ENCODE measurements around the gene IRF1. TPM values are rescaled to one million over a fixed set of nuclear protein-coding genes. Genes with fewer than 3 reads are reported as not detected.

IRF1 gene
- total RNA-seq, 8 experiments from 2014 or later: 1.4 to 29.2 (median 9.0) TPM

DNA sequence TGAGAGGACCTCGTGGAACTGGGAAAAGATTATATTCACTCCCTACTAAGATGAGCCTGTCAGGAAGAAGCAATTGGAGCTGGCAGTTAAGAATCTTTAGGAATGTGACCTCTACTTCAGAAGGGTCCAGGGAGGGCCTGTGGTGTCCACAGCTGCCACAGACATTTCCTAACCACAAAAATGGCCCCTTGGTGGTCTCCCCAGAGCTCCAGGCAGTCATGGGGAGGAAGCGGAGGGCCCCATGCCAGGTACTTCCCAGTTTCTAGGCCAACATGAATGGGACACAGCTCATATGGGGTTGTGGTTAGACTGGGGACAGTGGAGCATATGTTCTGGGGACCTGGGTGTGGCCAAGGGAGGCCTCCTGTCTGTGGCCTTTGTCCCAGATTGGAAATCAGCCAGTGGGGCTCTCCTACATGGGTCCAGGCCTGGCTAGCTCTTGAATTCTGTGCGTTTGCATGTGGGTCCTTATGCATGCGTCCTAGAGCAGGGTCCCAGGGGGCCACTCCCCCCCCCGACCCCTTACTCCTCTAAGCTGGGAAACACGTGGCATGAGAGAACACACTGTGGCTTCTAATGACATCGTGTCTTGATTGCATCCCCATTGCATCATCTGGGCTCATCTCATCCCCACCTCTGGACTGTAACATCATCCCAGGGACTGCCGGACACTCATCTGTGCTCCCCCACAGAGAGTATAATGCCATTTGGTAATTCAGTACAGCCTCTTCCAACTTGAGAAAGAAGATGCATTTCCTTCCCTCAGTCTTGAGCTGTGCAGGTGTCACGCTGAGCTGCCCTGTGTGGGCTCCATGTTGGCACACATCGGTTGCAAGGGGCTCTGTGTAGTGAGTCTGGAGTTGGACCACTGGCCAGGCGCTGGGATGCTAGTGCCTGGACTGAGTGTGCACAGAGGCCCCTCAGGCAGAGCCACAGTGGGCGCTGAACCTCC is 31.3 kb downstream of the IRF1 start:
- peak overlapping the region; percentile 89 to 93 for H3K27ac ChIP-seq
- H3K4me3 ChIP-seq: no peak overlapping the region
- in situ Hi-C loops (cut with MboI; ENCODE audit: low pct_unique_long_range_greater_than_20kb in 2 of 9, low sequenced_read_pairs in 9 of 9, unreplicated experiment in 9 of 9): no loop called here
- WGBS, 10 experiments: 33 to 100% (median 81%) methylated on average over 1 to 4 of the region's 12 CpGs; no CpG with 5 or more reads in 2 of the 10 experiments
- peak in 7 of 8 experiments; percentile 25 to 93 (median 87) for ATAC-seq (replicated peaks in 6 of 8)
- H3K4me1 ChIP-seq (replicated peaks in 1 of 2): peaks cover 20 to 44% of the 10 kb centered on the region in 2 donors

DNA sequence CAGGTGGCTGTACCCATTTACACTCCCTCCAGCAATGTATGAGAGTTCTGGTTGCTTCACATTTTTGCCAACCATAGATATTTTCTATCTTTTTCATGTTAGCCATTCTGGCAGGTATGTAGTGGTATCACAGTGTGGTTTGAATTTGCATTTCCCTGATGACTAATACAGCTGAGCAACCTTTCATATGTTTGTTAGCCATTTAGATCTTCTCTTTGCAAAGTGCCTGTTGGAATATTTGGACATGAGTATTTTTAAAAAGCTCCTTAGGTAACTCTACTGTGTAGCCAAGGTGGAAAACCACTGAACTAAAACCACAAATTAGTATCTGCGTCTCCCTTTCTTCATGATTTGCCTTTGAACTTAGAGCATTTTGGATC is 31.9 kb downstream of the IRF1 start:
- peak overlapping the region; percentile 89 to 93 for H3K27ac ChIP-seq
- H3K4me1 ChIP-seq (replicated peaks in 1 of 2): peaks cover 20 to 40% of the 10 kb centered on the region in 2 donors
- ATAC-seq (replicated peaks in 6 of 8): peak in 3 of 8 experiments; percentile 46 to 63 (median 56)
- in situ Hi-C loops (cut with MboI; ENCODE audit: low pct_unique_long_range_greater_than_20kb in 2 of 9, low sequenced_read_pairs in 9 of 9, unreplicated experiment in 9 of 9): no loop called here
- 0 to 100% (median 80%) methylated on average over 1 of the region's 1 CpG; no CpG with 5 or more reads in 3 of the 10 experiments for WGBS, 10 experiments
- H3K4me3 ChIP-seq: no peak overlapping the region

DNA sequence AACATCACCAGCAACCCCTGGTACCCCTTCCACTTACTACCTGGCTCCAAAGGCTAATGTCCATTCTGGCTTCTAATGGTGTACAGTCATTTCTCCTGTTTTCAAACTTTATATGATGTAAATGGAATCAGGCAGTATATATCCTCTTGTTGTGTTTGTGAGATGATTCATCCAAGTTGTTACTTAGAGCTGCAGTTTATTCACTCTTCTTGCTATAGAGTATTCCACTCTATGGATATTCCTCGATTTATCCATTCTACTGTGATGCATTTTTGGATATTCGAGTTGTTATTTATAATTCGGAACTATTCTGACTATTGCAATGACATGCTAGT is 32.4 kb downstream of the IRF1 start:
- Histone ChIP-seq H3K4me3 (no peak overlapping the region), H3K4me1 (replicated peaks in 1 of 2) (peaks cover 20 to 37% of the 10 kb centered on the region in 2 donors), H3K27ac (no peak overlapping the region)
- in situ Hi-C loops (cut with MboI; ENCODE audit: low pct_unique_long_range_greater_than_20kb in 2 of 9, low sequenced_read_pairs in 9 of 9, unreplicated experiment in 9 of 9): no loop called here
- 19 to 88% (median 76%) methylated on average over 1 to 3 of the region's 3 CpGs; no CpG with 5 or more reads in 1 of the 10 experiments for WGBS, 10 experiments
- ATAC-seq (replicated peaks in 6 of 8): peak in 2 of 8 experiments; percentile 4 to 15

DNA sequence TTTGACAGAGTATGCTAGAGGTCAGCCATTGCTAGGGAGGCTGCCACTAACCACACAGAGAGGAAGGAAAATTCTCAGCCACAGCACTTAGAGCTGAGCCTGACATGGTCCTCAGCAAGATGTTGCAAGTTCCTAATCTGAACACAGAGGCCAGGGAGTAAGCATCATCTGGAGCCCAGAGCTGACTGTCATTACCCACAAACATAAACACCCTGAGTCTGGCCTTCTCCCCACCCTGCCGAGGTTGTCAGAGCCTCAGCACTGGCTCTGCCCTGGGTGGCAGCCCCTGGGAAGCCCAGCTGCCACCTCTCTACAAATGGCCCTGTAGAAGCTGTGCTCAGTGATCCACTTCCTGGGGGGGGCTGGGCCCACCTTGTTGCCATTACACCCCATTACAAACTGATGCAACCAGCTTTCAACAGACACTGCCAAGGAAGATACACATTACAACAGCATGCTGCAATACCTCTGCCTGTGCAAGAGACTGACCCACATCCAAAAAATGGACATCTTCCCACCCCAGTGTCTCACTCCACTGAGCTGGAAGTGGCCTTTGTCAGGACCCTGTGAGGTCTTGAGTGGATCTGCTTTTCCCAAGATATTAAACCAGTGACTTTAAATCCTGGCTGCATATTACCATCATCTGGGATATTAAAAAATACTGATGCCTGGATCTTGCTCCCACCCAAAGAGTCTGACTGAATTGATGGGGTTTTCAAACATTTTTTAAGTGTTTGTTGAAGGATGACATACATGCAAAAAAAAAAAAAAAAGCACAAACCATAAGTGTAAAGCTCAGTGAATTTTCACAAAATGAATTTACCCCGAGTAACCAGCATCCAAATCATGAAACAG is 33.0 kb downstream of the IRF1 start:
- in situ Hi-C loops (cut with MboI; ENCODE audit: low pct_unique_long_range_greater_than_20kb in 2 of 9, low sequenced_read_pairs in 9 of 9, unreplicated experiment in 9 of 9): no loop called here
- WGBS, 10 experiments: 33 to 100% (median 74%) methylated on average over 1 to 2 of the region's 2 CpGs; no CpG with 5 or more reads in 4 of the 10 experiments
- peak in 6 of 8 experiments; percentile 11 to 57 (median 41) for ATAC-seq (replicated peaks in 6 of 8)
- H3K4me1 ChIP-seq (replicated peaks in 1 of 2): peaks cover 20 to 35% of the 10 kb centered on the region in 2 donors
- H3K27ac ChIP-seq: peak overlapping the region in 1 of 2 donors; percentile 17
- no peak overlapping the region for H3K4me3 ChIP-seq

DNA sequence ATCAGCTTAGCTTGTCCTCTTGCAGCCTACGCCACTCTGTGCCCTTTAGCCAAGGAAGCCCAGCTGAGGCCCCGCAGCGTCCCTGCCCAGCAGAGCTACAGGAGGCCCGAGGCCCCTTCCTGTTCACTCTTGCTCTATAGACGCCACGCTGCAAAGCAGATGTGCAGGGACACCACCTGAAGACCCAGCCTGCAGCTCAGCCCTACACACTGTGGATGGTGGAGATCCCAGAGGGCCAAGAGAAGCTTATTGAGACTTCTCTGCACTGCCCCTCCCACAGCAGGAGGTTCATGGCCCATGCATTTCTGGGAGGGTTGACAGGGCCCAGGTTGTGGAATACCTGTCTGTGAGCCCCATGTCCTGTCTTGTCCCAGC is 33.6 kb downstream of the IRF1 start:
- Histone ChIP-seq H3K27ac (no peak overlapping the region), H3K4me1 (replicated peaks in 1 of 2) (peaks cover 20 to 34% of the 10 kb centered on the region in 2 donors), H3K4me3 (no peak overlapping the region)
- ATAC-seq (replicated peaks in 6 of 8): no peak
- 80 to 90% (median 80%) methylated on average over 1 to 4 of the region's 6 CpGs; no CpG with 5 or more reads in 7 of the 10 experiments for WGBS, 10 experiments
- in situ Hi-C loops (cut with MboI; ENCODE audit: low pct_unique_long_range_greater_than_20kb in 2 of 9, low sequenced_read_pairs in 9 of 9, unreplicated experiment in 9 of 9): no loop called here

DNA sequence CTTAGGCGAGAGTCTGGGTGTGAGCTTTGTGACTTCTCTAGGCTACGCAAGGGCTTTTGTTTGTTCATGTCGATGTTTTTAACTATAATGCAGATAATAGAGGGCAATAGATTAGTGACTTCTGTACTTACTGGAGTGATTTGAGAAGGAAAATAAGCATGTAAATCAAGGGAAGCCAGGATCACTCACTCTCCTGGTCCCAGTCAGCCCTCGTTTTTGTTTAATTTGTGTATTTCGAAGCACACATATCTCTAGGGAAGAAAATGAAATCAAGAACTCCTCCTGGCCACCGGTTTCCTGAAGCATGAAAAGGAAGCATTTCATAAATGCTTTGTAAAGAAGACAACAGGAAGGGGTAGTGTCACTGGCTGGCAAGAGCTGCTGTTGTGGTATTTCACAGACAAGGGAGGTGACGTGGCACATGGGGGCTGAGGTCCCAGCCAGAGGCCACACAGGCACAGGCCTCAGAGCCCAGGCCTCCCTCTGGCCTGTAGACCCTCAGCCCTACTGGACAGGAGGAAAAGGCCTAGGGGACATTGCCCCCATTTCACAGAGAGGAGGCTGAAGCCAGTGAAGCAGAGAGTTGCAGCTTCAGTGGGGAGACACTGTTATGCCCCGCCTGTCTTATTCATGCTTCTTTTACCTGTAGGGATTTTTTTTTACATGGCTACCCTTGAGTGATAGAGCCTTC is 34.1 kb downstream of the IRF1 start:
- H3K27ac ChIP-seq: no peak overlapping the region
- peaks cover 20 to 34% of the 10 kb centered on the region in 2 donors for H3K4me1 ChIP-seq (replicated peaks in 1 of 2)
- no peak for ATAC-seq (replicated peaks in 6 of 8)
- WGBS, 10 experiments: 16 to 100% (median 72%) methylated on average over 3 to 8 of the region's 8 CpGs; no CpG with 5 or more reads in 1 of the 10 experiments
- in situ Hi-C loops (cut with MboI; ENCODE audit: low pct_unique_long_range_greater_than_20kb in 2 of 9, low sequenced_read_pairs in 9 of 9, unreplicated experiment in 9 of 9): no loop called here
- no peak overlapping the region for H3K4me3 ChIP-seq

DNA sequence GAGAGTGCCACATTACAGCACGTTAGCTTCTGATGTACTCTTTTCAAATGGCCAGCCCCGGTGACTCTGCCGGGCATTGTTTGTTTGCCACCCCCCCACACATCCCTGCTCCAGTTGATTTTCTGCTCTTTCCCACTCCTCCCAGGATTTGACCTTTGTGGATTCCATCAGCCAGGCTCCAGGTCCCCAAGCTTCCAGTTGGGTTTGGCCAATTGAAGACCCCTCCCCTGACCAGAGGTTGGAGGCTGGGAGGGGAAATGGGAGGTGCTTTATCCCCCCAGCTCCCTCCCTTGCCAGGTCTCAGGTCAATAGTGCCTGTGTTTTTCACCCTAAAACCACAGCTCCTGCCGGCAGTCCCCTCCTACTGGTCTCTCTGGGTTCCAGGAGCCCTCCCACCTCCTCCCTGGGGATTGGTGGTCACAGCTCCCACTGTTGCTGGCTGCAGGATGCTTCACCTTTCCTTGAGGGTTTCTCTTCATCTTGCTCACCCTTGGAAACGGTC is 34.9 kb downstream of the IRF1 start:
- Histone ChIP-seq H3K27ac (no peak overlapping the region), H3K4me3 (no peak overlapping the region), H3K4me1 (replicated peaks in 1 of 2) (peaks cover 20 to 34% of the 10 kb centered on the region in 2 donors)
- no peak for ATAC-seq (replicated peaks in 6 of 8)
- WGBS, 10 experiments: 42 to 100% (median 70%) methylated on average over 2 to 4 of the region's 5 CpGs; no CpG with 5 or more reads in 2 of the 10 experiments
- in situ Hi-C loops (cut with MboI; ENCODE audit: low pct_unique_long_range_greater_than_20kb in 2 of 9, low sequenced_read_pairs in 9 of 9, unreplicated experiment in 9 of 9): no loop called here

DNA sequence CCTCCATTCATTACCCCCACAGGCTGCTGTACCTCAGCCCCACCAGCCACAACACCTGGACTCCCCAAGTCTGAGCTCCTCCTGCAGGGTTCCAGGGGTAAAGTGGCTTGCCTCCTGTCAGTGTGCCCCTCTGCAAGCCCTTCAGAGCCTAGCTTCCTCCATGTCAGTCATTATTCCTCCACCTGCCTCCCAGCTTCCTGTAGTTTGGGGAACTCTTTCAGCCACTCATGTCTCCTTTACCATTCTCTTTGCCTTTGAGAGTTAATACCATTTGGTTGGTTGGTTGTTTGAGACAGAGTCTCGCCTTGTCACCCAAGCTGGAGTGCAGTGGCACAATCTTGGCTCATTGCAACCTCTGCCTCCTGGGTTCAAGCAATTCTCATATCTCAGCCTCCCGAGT is 36.2 kb downstream of the IRF1 start:
- H3K4me3 ChIP-seq: no peak overlapping the region
- no peak overlapping the region for H3K27ac ChIP-seq
- no peak for ATAC-seq (replicated peaks in 6 of 8)
- peaks cover 16 to 23% of the 10 kb centered on the region in 2 donors for H3K4me1 ChIP-seq (replicated peaks in 1 of 2)
- 80 to 100% (median 94%) methylated on average over 1 to 2 of the region's 2 CpGs; no CpG with 5 or more reads in 3 of the 10 experiments for WGBS, 10 experiments
- in situ Hi-C loops (cut with MboI; ENCODE audit: low pct_unique_long_range_greater_than_20kb in 2 of 9, low sequenced_read_pairs in 9 of 9, unreplicated experiment in 9 of 9): no loop called here

DNA sequence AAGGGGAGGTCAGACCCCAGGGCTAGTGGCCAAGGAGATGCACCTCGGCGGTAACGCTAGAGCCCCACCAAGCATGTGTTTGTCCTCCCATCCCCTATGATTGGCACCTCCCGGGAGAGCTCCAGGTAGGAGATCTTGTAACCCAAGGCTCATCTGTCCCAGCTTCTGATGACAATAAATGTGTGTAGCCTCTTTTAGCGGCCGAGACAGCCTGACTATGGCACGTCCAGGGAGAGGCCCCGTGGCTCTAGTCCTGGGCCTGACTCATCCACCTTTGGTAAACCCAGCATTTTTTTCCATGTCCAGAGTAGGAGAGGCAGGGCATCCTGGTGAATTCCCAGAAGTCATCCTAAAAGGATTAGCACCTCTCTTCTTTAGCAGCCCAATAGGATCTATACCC is 39.2 kb downstream of the IRF1 start:
- no peaks in the 10 kb centered on the region for H3K4me1 ChIP-seq (replicated peaks in 1 of 2)
- ATAC-seq (replicated peaks in 6 of 8): no peak
- in situ Hi-C loops (cut with MboI; ENCODE audit: low pct_unique_long_range_greater_than_20kb in 2 of 9, low sequenced_read_pairs in 9 of 9, unreplicated experiment in 9 of 9): no loop called here
- no peak overlapping the region for H3K4me3 ChIP-seq
- 47 to 100% (median 82%) methylated on average over 1 to 8 of the region's 8 CpGs; no CpG with 5 or more reads in 3 of the 10 experiments for WGBS, 10 experiments
- no peak overlapping the region for H3K27ac ChIP-seq

DNA sequence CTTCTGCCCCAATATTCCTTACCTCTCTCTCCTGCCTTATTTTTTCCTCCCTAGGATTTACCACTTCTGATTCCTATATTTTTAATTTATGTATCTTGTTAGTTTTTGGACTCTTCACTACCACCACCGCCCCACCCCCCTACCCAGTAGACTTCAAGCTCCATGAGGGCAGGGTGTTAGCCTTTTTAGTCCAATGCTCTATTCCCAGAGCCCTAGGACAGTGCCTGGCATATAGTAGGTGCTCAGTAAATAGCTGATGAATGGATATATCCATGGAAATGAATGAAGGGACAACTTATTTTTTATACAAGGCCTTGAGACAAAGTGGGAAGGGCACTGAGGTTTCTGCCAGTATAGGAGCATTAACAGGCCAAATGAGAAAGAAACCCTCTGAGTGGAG is 41.5 kb downstream of the IRF1 start:
- H3K27ac ChIP-seq: no peak overlapping the region
- 57 to 100% (median 69%) methylated on average over 1 of the region's 1 CpG; no CpG with 5 or more reads in 4 of the 10 experiments for WGBS, 10 experiments

DNA sequence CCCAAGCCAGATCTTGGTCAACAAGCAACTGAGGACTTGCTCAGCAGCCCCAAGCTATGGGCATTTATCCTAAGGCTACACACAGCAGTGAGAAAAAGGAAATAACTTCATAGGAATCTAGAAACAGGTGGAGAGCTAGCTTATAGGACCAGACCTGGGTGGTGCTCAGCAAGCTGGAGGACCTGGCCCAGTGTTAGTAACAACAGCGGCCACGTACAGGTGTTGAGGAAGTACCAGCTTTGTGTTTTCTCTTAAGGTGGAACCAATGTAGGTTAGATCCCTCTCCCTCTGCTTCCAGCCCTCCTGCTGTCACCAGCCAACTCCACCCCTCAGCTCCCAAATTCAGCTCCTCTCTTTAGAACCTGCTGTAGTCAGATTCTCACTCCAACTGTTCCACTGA is 43.4 kb downstream of the IRF1 start:
- H3K4me1 ChIP-seq (replicated peaks in 1 of 2): no peaks in the 10 kb centered on the region
- peak in 1 of 8 experiments; percentile 9 for ATAC-seq (replicated peaks in 6 of 8)
- 100% methylated on average over 1 to 2 of the region's 2 CpGs; no CpG with 5 or more reads in 6 of the 10 experiments for WGBS, 10 experiments
- H3K4me3 ChIP-seq: no peak overlapping the region
- H3K27ac ChIP-seq: no peak overlapping the region
- in situ Hi-C loops (cut with MboI; ENCODE audit: low pct_unique_long_range_greater_than_20kb in 2 of 9, low sequenced_read_pairs in 9 of 9, unreplicated experiment in 9 of 9): no loop called here

More for the DNA sequence above, 41.5 kb downstream of the IRF1 start:
- in situ Hi-C loops (cut with MboI; ENCODE audit: low pct_unique_long_range_greater_than_20kb in 2 of 9, low sequenced_read_pairs in 9 of 9, unreplicated experiment in 9 of 9): no loop called here
- Histone ChIP-seq H3K4me3 (no peak overlapping the region), H3K4me1 (replicated peaks in 1 of 2) (no peaks in the 10 kb centered on the region)
- no peak for ATAC-seq (replicated peaks in 6 of 8)

DNA sequence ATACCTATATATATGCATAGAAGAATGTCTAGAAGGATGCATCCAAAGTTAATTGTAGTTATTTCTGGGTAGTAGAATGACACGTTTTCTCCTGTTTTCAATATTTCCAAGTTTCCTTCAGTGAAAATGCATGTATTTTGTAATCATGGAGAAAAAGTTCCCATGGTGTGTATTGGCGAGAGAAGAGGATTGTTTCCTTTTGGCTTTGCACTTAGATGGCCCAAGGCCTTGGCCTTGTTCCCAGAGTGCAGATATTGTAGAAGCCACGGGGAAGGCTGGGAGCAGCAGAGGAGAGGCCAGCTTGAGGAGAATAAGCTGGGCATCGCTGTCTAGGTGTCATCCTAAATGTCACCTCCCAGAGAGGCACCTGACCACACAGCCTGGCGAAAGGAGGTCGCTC is 44.0 kb downstream of the IRF1 start:
- Histone ChIP-seq H3K4me3 (no peak overlapping the region), H3K4me1 (replicated peaks in 1 of 2) (no peaks in the 10 kb centered on the region), H3K27ac (no peak overlapping the region)
- ATAC-seq (replicated peaks in 6 of 8): peak in 3 of 8 experiments; percentile 93 to 94 (median 93)
- WGBS, 10 experiments: 0 to 80% (median 50%) methylated on average over 1 to 6 of the region's 6 CpGs; no CpG with 5 or more reads in 3 of the 10 experiments
- in situ Hi-C loops (cut with MboI; ENCODE audit: low pct_unique_long_range_greater_than_20kb in 2 of 9, low sequenced_read_pairs in 9 of 9, unreplicated experiment in 9 of 9): no loop called here

Measured in motor neuron (in vitro differentiated cells).